Tibial nerve (tissue), 4 donors: ENCODE results near the gene SLC9C1. TPM values are rescaled to one million over a fixed set of nuclear protein-coding genes. Genes with fewer than 3 reads are reported as not detected.

Experiments used
- DNase-seq, 2 donors: peaks; one replicate each; pipeline ENCODE4 v3.0.0-alpha.2; 2019; ENCODE audit warnings: low spot score in 2 of 2
- H3K27ac ChIP-seq, 4 donors: fragments of 200-600 bp; sonication (generic) in 3 of 4; one replicate each; pipeline ENCODE4 v1.5.1; 2017 to 2019; ENCODE audit warnings: mild to moderate bottlenecking in 1 of 4
- H3K27me3 ChIP-seq, 2 donors: fragments of 200-600 bp; sonication (generic) in 1 of 2; one replicate each; pipeline versions ENCODE4 v1.5.1 to v1.6.0; 2017 to 2019
- H3K36me3 ChIP-seq, 3 donors: fragments of 200-600 bp; sonication (generic); one replicate each; pipeline ENCODE4 v1.5.1; 2018 to 2019
- H3K4me1 ChIP-seq, 4 donors: fragments of 200-600 bp; sonication (generic) in 3 of 4; one replicate each; pipeline ENCODE4 v1.5.1; 2017 to 2019
- H3K4me3 ChIP-seq, 4 donors: fragments of 200-600 bp; sonication (generic) in 3 of 4; one replicate each; pipeline ENCODE4 v1.5.1; 2017 to 2019; ENCODE audit warnings: mild to moderate bottlenecking in 1 of 4, moderate library complexity in 1 of 4
- H3K9me3 ChIP-seq, 4 donors: fragments of 200-600 bp; sonication (generic) in 3 of 4; one replicate each; pipeline ENCODE4 v1.5.1; 2017 to 2019
- CTCF ChIP-seq, 5 experiments: fragments of 200-600 bp in 3 of 5; fragments of 450-650 bp in 2 of 5; sonication (generic) in 3 of 5; IDR thresholded peaks; one replicate each; pipeline ENCODE4 v1.5.1; 2016 to 2019; ENCODE audit warnings: antibody characterized with exemption in 5 of 5, mild to moderate bottlenecking in 3 of 5, moderate library complexity in 2 of 5
- EP300 ChIP-seq, 2 donors: sonication (generic); formaldehyde crosslinking; IDR thresholded peaks; one replicate each; pipeline ENCODE4 v1.6.1; 2017; ENCODE audit warnings: antibody characterized with exemption in 2 of 2, mild to moderate bottlenecking in 1 of 2
- POLR2A ChIP-seq, 2 donors: fragments of 450-650 bp; IDR thresholded peaks; one replicate each; pipeline ENCODE4 v1.6.1; 2017; ENCODE audit warnings: antibody characterized with exemption in 2 of 2, mild to moderate bottlenecking in 2 of 2, moderate library complexity in 2 of 2
- WGBS, 2 donors: methylation state at CpG; one replicate each; pipeline ENCODE4 v1.1.5; 2018; 5-methylcytosine and 5-hydroxymethylcytosine counted together
- total RNA-seq, 4 donors: library from RNA; depleted of rRNA; stranded (reverse); fragments of >200 nt; gene quantifications; one replicate each; pipeline ENCODE4 v1.1.0, GENCODE V29; 2016

SLC9C1 gene
- total RNA-seq, 4 donors from 2014 or later: not detected

- no peak for DNase-seq
- Histone ChIP-seq H3K36me3 (no peaks in the 10 kb centered on the region), H3K4me3 (no peak overlapping the region), H3K27me3 (no peaks in the 10 kb centered on the region), H3K9me3 (no peaks in the 10 kb centered on the region), H3K27ac (no peak overlapping the region), H3K4me1 (peaks cover 0 to 19% (median 5%) of the 10 kb centered on the region in 4 donors)
- WGBS, 2 donors: 61 to 74% methylated on average over 1 of the region's 1 CpG
- TF ChIP-seq POLR2A (IDR thresholded peaks at IDR 0.05) (no peak), EP300 (IDR thresholded peaks at IDR 0.05) (no peak), CTCF (IDR thresholded peaks at IDR 0.05) (no peak)
Measured at GRCh38 chr3:112126511-112126911, 167.5 kb downstream of the SLC9C1 start.

- TF ChIP-seq CTCF (IDR thresholded peaks at IDR 0.05) (no peak), EP300 (IDR thresholded peaks at IDR 0.05) (no peak), POLR2A (IDR thresholded peaks at IDR 0.05) (no peak)
- H3K36me3 ChIP-seq: no peaks in the 10 kb centered on the region
- no peak for DNase-seq
- H3K27me3 ChIP-seq: no peaks in the 10 kb centered on the region
- H3K27ac ChIP-seq: no peak overlapping the region
- H3K4me1 ChIP-seq: peaks cover 0 to 19% (median 5%) of the 10 kb centered on the region in 4 donors
- no peak overlapping the region for H3K4me3 ChIP-seq
- WGBS, 2 donors: 80 to 81% methylated on average over 5 of the region's 5 CpGs
- no peaks in the 10 kb centered on the region for H3K9me3 ChIP-seq
Measured at GRCh38 chr3:112124907-112125607, 169.0 kb downstream of the SLC9C1 start.

GRCh38 chr3:112123548-112123947, 170.5 kb downstream of the SLC9C1 start:
- no peak for DNase-seq
- Histone ChIP-seq H3K27me3 (no peaks in the 10 kb centered on the region), H3K27ac (no peak overlapping the region), H3K4me3 (no peak overlapping the region), H3K4me1 (peaks cover 0 to 24% (median 5%) of the 10 kb centered on the region in 4 donors), H3K9me3 (no peaks in the 10 kb centered on the region), H3K36me3 (no peaks in the 10 kb centered on the region)
- TF ChIP-seq EP300 (IDR thresholded peaks at IDR 0.05) (no peak), CTCF (IDR thresholded peaks at IDR 0.05) (no peak), POLR2A (IDR thresholded peaks at IDR 0.05) (no peak)
- 88 to 92% methylated on average over 2 of the region's 2 CpGs for WGBS, 2 donors

- no peaks in the 10 kb centered on the region for H3K9me3 ChIP-seq
- H3K36me3 ChIP-seq: no peaks in the 10 kb centered on the region
- DNase-seq: no peak
- TF ChIP-seq CTCF (IDR thresholded peaks at IDR 0.05) (no peak), EP300 (IDR thresholded peaks at IDR 0.05) (no peak), POLR2A (IDR thresholded peaks at IDR 0.05) (no peak)
- peaks cover 0 to 26% (median 7%) of the 10 kb centered on the region in 4 donors for H3K4me1 ChIP-seq
- no peak overlapping the region for H3K4me3 ChIP-seq
- no peak overlapping the region for H3K27ac ChIP-seq
- H3K27me3 ChIP-seq: no peaks in the 10 kb centered on the region
Measured at GRCh38 chr3:112122870-112123269, 171.1 kb downstream of the SLC9C1 start.

- TF ChIP-seq POLR2A (IDR thresholded peaks at IDR 0.05): no peak
- TF ChIP-seq EP300 (IDR thresholded peaks at IDR 0.05): no peak
- no peak for TF ChIP-seq CTCF (IDR thresholded peaks at IDR 0.05)
- no peak overlapping the region for H3K27ac ChIP-seq
- H3K4me3 ChIP-seq: no peak overlapping the region
- no peaks in the 10 kb centered on the region for H3K9me3 ChIP-seq
- H3K27me3 ChIP-seq: no peaks in the 10 kb centered on the region
- no peak for DNase-seq
- H3K36me3 ChIP-seq: no peaks in the 10 kb centered on the region
- peaks cover 0 to 25% (median 2%) of the 10 kb centered on the region in 4 donors for H3K4me1 ChIP-seq
- WGBS, 2 donors: 96 to 97% methylated on average over 2 of the region's 2 CpGs
Measured at GRCh38 chr3:112121577-112122547, 172.2 kb downstream of the SLC9C1 start.
